ENCODE results near the gene GH2.
"Not testable (repeated sequence)": the region's sequence is repeated elsewhere in the genome, so short reads cannot be mapped to it uniquely, and the experiment has no call there.

The GH2 gene

GRCh38 chr17:63843910-63844677 lies 37.6 kb downstream of the GH2 start (continued):
- no peak for TF ChIP-seq TSHZ2 (CRISPR knock-in tag; IDR thresholded peaks at IDR 0.05)

- ATAC-seq: not testable (repeated sequence)
These were observed 38.3 kb downstream of the GH2 start for GRCh38 chr17:63843387-63843888.

- peak; percentile 81 for ATAC-seq
- TF ChIP-seq OSR1 (CRISPR knock-in tag; IDR thresholded peaks at IDR 0.05) (no peak), BACH2 (CRISPR knock-in tag; IDR thresholded peaks at IDR 0.05; ENCODE audit: borderline replicate concordance) (no peak), ZNF70 (CRISPR knock-in tag; IDR thresholded peaks at IDR 0.05) (peak; percentile 53), ZC3H10 (CRISPR knock-in tag; IDR thresholded peaks at IDR 0.05) (no peak), ARNTL (CRISPR knock-in tag; IDR thresholded peaks at IDR 0.05; ENCODE audit: borderline replicate concordance, low read depth) (0 out of 2 replicates have a peak, but pooled peaks have one; percentile 47), CREB5 (CRISPR knock-in tag; IDR thresholded peaks at IDR 0.05; ENCODE audit: low read depth) (no peak), CSDC2 (CRISPR knock-in tag; IDR thresholded peaks at IDR 0.05) (peak; percentile 93; the same call in 1 of the 2 replicates), TSHZ2 (CRISPR knock-in tag; IDR thresholded peaks at IDR 0.05) (peak; percentile 94), ZFP30 (CRISPR knock-in tag; IDR thresholded peaks at IDR 0.05) (peak; percentile 27; the same call in 1 of the 2 replicates), ZNF565 (CRISPR knock-in tag; conservative IDR thresholded peaks at IDR 0.05; ENCODE audit: low read depth) (peak; percentile 87), RARB (CRISPR knock-in tag; IDR thresholded peaks at IDR 0.05) (peak; percentile 61; the same call in 1 of the 2 replicates), TOX (CRISPR knock-in tag; IDR thresholded peaks at IDR 0.05; ENCODE audit: borderline replicate concordance) (no peak), PPARA (CRISPR knock-in tag; IDR thresholded peaks at IDR 0.05; ENCODE audit: borderline replicate concordance) (peak; percentile 73; the same call in 1 of the 2 replicates), POU6F1 (CRISPR knock-in tag; IDR thresholded peaks at IDR 0.05; ENCODE audit: borderline replicate concordance, low read depth) (peak; percentile 97), ISL1 (CRISPR knock-in tag; IDR thresholded peaks at IDR 0.05) (0 out of 2 replicates have a peak, but pooled peaks have one; percentile 16), TCF4 (CRISPR knock-in tag; IDR thresholded peaks at IDR 0.05; ENCODE audit: borderline replicate concordance) (0 out of 2 replicates have a peak, but pooled peaks have one; percentile 33), ZNF8 (CRISPR knock-in tag; IDR thresholded peaks at IDR 0.05) (peak; percentile 76), GLIS3 (CRISPR knock-in tag; IDR thresholded peaks at IDR 0.05) (peak; percentile 94), PATZ1 (CRISPR knock-in tag; IDR thresholded peaks at IDR 0.05; ENCODE audit: borderline replicate concordance) (no peak), SNAI2 (CRISPR knock-in tag; IDR thresholded peaks at IDR 0.05) (peak; percentile 85; the same call in 1 of the 2 replicates), CSRNP3 (CRISPR knock-in tag; IDR thresholded peaks at IDR 0.05) (no peak), ESRRG (CRISPR knock-in tag; IDR thresholded peaks at IDR 0.05) (no peak), ZFP3 (CRISPR knock-in tag; IDR thresholded peaks at IDR 0.05) (peak; percentile 86)
These were observed 39.0 kb downstream of the GH2 start, which contains the start of gene SMARCD2 for GRCh38 chr17:63842540-63843386. SMARCD2 (minus strand) TSS chr17:63842685; CDS start chr17:63842674, 11 bp downstream.
